Activated CD8-positive, alpha-beta memory T cell treated with anti-CD3 and anti-CD28 coated beads for 1 hour (primary cell): Measurements from ENCODE around the gene BUB1.
"Not testable (repeated sequence)": the region's sequence is repeated elsewhere in the genome, so short reads cannot be mapped to it uniquely, and the experiment has no call there.

Source experiments
- DNase-seq, 2 donors: peaks; one replicate each; pipeline ENCODE4 v3.0.0-alpha.2; 2020; ENCODE audit warnings: low read depth in 1 of 2; ENCODE audit errors: extremely low read depth in 1 of 2

The BUB1 gene

DNA sequence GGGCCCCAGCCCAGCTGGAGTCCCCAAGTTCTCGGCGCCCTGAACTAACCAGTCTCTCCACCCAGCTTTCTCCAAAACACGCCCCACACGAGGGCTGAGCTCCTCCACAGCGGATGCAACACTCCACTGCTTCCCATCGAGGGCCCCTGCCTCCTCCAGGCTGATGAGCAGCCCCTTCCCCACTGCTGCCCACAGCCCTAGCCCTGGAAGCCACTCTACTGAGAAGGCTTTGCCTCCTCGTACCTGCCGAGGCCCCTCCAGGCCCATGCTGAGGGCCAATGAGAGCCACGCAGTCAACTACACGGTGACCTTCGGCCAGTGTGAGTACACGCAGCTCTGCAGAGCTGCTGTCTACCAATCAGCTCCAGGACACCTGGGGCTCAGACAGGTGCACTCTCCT is 72.8 kb downstream of the BUB1 start:
- not testable (repeated sequence) for DNase-seq

DNA sequence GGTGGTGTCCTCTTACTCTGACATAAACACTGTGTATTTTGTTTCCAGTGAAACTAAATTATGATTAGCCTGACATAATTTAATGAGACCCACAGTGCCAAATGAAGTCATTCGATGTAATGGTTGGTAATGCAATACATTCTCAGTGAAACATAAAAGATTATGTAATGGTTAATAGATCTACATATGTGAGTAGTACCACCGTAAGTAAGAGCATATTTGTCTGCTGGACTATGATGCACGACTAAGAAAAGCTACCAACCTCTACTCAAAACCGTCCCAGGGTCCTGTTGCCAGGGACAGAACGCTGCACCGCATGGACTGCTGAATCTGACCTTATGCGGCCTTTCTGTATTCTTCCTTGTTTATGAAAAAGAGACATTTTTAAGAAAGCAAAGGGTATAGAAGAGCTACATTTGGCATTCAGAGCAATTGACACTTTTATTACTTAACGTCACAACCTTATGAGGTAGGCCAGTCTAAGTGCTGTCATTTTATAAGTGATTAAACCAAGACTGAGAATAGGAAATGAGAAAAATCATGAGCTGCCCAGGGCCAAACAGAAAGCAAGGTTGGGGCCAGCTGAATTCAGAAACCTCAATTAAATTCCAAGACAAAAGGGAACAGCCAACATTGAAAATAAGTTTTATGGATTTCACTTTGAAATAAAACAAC is 73.8 kb downstream of the BUB1 start:
- DNase-seq, result not testable (repeated sequence)

DNA sequence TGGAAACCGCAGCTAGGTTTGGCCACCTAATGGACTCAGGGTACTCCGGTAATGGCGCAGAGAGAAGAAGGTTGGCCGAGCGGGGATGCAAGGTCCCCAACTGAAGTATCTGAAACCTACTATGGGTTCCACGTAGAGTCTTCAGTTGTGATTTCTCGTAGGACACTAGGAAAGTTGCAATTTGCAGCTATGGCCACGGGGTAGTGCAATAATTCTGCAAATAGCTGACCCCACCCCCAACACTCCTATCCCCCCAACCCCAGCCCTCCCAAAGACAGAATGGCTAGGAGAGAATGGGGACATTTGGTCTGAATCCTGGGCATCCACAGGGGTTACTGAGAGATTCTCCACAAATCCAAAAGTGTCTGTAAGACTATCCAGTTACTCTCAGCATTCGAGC is 75.7 kb downstream of the BUB1 start:
- DNase-seq, result not testable (repeated sequence)

DNA sequence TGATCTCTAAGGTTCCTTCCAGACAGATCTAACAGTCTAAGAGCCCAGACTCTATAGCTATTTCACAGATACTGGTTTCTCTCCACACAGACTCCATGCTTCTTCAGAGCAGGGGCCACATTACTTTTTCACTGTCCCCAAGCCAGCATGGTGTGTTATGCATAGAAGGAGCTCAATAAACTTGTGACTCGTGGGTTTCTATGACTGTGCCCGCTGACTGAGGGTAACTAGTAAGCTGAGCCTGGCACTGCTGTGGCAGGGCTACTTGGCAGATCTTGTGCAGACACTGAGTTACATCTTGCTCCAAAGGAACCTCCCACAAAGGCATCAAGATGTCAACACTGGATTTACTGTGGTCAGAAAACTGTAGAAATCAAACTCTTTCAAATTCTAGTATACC is 85.9 kb downstream of the BUB1 start:
- not testable (repeated sequence) for DNase-seq

DNA sequence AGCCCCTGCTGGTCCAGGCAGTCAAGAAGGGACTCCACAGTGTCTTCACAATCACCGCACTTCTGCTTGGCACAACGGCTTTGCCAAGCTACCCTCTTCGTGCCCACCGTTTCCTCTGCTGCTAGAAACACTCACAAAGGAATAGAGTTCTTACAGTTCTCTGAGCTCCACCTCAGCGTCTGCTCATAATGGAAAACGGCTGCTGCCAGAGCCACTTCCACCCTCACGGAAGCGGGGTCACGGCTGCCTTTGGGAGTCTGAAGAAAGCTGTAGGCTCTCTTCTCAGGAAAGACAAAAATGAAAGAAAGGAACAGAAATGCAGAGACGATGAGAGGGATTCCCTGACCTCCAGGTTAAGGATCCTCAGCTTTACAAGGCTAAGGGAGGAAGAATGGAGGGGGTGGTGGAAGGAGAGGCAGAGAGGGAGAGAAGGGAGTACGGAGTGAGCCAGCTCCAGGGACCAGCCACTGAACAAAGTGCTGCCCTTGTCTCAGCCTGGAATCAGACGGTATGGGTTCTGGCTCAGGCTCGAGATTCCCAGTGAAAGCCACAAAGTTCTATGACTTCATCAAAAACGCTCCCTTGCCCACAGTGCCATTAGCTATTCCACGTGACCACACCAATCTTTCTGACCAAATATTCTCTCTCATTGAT is 88.1 kb downstream of the BUB1 start:
- DNase-seq, result not testable (repeated sequence)

DNA sequence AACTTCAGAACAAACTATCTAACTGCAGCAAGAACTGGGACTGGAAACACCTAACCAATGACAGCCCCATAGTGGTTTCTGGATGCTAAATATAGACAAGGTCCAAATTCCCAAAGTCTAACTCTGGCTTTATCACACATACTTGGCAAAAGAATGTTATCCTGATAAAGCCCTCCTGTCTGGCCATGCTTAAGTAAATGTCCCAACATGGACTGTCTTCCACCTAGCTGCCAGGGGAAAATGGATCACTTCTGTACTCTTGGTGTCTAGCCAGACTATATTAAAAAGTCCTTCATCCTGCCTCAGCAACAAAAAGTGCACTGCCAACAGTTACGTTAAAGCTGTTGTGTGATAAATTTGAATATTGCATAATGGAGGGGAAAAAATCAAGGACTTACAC is 89.3 kb downstream of the BUB1 start:
- not testable (repeated sequence) for DNase-seq
